Esophagus muscularis mucosa (tissue), 3 donors: ENCODE measurements around the gene MYH14.

Experiments used
- EP300 ChIP-seq: sonication (generic); formaldehyde crosslinking; IDR thresholded peaks from one replicate; pipeline ENCODE4 v1.6.1; 2017; ENCODE audit warnings: antibody characterized with exemption
- TF ChIP-seq, protein P1 (sequence below), 3 experiments: fragments of 200-600 bp in 2 of 3; fragments of 450-650 bp in 1 of 3; sonication (generic) in 2 of 3; IDR thresholded peaks; one replicate each; pipeline ENCODE4 v1.5.1; 2017 to 2019; ENCODE audit warnings: antibody characterized with exemption in 3 of 3, mild to moderate bottlenecking in 2 of 3, moderate library complexity in 1 of 3

DNA sequence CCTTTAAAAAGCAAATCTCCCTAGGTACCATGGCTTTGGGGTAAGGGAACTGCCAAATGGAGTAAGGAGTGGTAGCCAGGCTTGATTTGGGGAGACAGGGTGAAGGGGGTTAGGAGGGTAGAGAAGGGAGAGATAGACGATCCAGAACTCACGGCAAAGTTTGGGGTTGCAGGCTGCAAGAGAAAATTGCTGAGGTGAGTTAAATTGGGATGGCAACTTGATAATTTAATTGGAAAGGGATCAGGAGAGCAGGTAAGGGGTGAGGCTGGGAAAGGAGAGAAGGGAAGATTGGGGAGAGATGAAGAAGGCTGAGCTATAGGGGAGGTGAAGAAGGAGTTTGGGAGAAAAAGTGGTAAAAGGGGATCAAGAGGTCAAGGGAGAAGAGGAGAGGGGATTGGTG, 44.3 kb upstream of the MYH14 start:
- TF ChIP-seq, protein P1, sequence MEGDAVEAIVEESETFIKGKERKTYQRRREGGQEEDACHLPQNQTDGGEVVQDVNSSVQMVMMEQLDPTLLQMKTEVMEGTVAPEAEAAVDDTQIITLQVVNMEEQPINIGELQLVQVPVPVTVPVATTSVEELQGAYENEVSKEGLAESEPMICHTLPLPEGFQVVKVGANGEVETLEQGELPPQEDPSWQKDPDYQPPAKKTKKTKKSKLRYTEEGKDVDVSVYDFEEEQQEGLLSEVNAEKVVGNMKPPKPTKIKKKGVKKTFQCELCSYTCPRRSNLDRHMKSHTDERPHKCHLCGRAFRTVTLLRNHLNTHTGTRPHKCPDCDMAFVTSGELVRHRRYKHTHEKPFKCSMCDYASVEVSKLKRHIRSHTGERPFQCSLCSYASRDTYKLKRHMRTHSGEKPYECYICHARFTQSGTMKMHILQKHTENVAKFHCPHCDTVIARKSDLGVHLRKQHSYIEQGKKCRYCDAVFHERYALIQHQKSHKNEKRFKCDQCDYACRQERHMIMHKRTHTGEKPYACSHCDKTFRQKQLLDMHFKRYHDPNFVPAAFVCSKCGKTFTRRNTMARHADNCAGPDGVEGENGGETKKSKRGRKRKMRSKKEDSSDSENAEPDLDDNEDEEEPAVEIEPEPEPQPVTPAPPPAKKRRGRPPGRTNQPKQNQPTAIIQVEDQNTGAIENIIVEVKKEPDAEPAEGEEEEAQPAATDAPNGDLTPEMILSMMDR (IDR thresholded peaks at IDR 0.05): no peak
- no peak for TF ChIP-seq EP300
